Bronchial epithelial cell (primary cell): ENCODE measurements around the gene GSS. TPM values are rescaled to one million over a fixed set of nuclear protein-coding genes. Genes with fewer than 3 reads are reported as not detected.

ENCODE experiments used
- DNase-seq: peaks from one replicate; pipeline ENCODE4 v3.0.0-alpha.2; 2010; ENCODE audit warnings: low read depth
- FAIRE-seq: peaks from 2 replicates; lab custom pipeline; 2011; peaks lifted over from hg19 to GRCh38; lab: Jason Lieb, UNC
- H3K27me3 ChIP-seq: 2 replicates; pipeline ENCODE4 v1.5.1; 2011; ENCODE audit warnings: low read length; ENCODE audit not compliant: control insufficient read depth, insufficient read depth
- H3K36me3 ChIP-seq: 2 replicates; pipeline ENCODE4 v1.5.1; 2011; ENCODE audit warnings: low read length; ENCODE audit not compliant: control insufficient read depth, insufficient read depth
- H3K4me3 ChIP-seq: 2 replicates; pipeline ENCODE4 v1.5.1; 2011; ENCODE audit warnings: mild to moderate bottlenecking, low read depth, low read length, control low read depth
- total RNA-seq: library from RNA; depleted of rRNA; stranded (reverse); fragments of >200 nt; gene quantifications from 2 replicates; pipeline ENCODE4 v1.2.1, GENCODE V29; 2014
- TF ChIP-seq, protein P1 (sequence below): IDR thresholded peaks from 2 replicates; pipeline ENCODE4 v1.5.1; 2011; ENCODE audit warnings: mild to moderate bottlenecking, moderate library complexity, low read length, control low read depth, inconsistent platforms; ENCODE audit not compliant: insufficient read depth, severe bottlenecking

The GSS gene
- total RNA-seq, 1 donor from 2014 or later = 105 TPM

DNA sequence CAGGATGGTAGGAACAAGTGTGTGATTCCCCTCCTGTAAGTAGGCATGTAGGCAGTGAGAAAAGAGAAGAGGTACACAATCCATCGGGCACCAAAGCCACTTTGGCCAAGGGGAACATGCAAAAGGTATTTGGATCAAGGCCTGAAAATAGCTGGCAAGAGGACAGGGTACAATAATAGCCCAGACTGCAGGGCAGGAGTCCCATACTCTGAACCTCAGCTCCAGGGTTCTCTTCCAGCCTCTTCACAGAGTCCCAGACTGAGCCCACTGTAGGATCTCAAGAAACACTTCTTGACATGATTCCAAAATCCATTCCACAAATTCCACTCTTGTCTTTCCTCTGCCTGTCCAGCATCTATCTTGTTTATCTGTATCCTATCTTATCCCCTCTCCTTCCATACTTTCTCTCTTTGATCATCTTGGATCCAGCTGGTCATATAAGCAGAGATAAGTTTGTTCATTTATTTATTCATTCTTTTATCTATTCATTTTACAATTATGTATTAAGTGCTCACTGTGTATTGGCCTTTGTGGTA, 59.5 kb downstream of the GSS start:
- no peaks in the 10 kb centered on the region for H3K36me3 ChIP-seq
- no peaks in the 10 kb centered on the region for H3K27me3 ChIP-seq
- DNase-seq (no peak), FAIRE-seq (no peak)
- TF ChIP-seq, protein P1, sequence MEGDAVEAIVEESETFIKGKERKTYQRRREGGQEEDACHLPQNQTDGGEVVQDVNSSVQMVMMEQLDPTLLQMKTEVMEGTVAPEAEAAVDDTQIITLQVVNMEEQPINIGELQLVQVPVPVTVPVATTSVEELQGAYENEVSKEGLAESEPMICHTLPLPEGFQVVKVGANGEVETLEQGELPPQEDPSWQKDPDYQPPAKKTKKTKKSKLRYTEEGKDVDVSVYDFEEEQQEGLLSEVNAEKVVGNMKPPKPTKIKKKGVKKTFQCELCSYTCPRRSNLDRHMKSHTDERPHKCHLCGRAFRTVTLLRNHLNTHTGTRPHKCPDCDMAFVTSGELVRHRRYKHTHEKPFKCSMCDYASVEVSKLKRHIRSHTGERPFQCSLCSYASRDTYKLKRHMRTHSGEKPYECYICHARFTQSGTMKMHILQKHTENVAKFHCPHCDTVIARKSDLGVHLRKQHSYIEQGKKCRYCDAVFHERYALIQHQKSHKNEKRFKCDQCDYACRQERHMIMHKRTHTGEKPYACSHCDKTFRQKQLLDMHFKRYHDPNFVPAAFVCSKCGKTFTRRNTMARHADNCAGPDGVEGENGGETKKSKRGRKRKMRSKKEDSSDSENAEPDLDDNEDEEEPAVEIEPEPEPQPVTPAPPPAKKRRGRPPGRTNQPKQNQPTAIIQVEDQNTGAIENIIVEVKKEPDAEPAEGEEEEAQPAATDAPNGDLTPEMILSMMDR = no peak
- no peak overlapping the region for H3K4me3 ChIP-seq

DNA sequence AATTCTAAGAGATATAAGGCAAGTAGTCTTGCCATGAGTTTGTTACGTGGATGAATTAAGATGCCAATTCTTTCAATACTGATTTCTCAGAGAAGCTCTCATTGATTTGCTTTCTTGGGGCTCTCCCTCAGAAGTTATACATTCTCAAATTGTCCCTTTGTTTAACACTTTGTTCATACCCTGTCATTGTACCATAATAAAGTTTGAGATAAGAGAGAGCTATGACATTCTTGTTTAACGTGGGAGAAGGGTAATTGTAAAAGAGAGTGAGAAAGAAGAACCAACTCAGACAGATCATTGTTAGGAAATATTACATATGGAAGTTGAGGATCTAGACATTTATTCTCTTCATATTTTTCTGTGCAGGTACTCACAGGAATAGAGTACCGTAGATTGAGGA, 60.1 kb downstream of the GSS start:
- H3K36me3 ChIP-seq = no peaks in the 10 kb centered on the region
- no peak for FAIRE-seq

DNA sequence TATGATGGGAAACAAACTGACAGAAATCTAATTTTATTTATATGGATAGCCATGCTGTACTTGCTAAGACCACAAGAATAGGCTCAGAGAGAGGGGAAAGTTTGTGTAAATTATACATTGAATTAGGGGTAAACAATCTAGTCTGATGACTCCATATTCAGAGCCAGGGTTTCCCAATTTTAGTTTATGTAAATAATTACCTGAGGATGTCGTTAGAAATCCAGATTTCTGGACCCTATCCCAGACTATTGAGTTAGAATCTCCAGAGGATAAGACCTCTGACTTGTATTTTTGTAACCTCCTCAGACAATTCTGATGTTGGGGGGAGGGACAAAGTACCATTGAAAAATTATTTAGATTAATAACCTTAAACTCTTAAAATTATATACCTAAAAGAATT, 60.9 kb downstream of the GSS start:
- DNase-seq (no peak), FAIRE-seq (no peak)
- Histone ChIP-seq H3K27me3 (no peaks in the 10 kb centered on the region), H3K36me3 (no peaks in the 10 kb centered on the region), H3K4me3 (no peak overlapping the region)
- TF ChIP-seq, protein P1 = no peak

More for the DNA sequence above, 60.1 kb downstream of the GSS start:
- Histone ChIP-seq H3K27me3 (no peaks in the 10 kb centered on the region), H3K4me3 (no peak overlapping the region)
- no peak for DNase-seq
- TF ChIP-seq, protein P1 = no peak

DNA sequence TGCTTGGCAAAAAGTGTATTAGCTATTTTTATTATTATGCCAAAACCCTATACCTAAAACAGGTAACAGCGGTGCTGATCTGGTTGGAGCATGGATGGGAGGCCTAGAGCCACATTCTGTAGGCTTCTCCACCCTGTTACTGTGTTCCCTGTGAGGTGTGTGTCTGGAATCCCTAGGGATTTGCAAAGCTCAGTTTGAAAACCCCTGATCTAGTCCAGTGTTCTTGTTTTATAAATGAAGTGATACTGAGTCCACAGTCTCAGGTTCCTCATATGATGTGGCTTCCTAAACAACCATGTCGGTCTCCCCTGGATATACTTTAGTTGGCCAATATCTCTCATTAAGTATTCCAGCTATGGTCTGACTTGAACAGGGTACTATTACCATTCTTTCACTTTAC, 62.9 kb downstream of the GSS start:
- Histone ChIP-seq H3K4me3 (no peak overlapping the region), H3K27me3 (no peaks in the 10 kb centered on the region), H3K36me3 (no peaks in the 10 kb centered on the region)
- no peak for FAIRE-seq
- TF ChIP-seq, protein P1 = no peak
- no peak for DNase-seq

DNA sequence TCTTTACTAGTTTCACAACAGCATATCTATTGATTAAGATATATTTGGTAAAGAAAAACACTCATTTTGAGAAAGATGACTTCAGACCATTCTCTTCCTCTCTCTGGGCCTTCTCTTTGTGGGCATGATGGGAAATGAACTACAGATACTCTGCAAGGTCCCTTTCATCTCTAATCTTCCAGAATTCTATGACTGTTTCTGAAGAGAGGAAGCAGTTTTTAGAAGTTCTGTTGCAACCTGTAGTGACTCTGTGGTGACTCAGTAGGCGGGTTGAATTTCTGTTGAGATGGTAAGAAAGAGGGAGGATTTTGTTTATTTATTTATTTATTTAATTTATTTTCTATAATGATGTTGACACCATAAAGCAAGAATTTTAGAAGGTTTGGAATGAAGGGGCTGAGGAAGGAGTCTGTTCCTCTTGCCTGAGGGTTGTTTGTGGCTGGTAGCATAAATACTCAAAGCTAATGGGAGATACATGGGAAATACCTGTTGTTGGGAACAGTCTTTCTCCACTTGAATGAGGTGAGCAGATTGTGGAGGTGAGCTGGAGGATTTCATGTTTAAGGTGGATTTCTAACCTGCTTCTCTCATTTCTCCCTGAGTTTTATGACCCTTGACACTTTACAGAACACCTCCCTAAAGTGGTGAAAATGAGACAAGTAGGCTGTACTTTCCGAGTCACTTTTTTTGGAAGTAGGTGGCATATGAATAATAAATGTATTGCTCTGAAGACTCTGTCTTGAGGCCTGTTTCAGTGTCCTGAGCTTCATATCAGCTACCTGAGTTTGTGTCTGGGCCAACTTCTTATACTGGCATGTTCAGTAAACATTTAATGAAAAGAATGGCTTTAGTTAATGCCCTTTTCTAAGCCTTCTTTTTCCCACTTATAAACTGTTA, 64.2 kb downstream of the GSS start:
- H3K4me3 ChIP-seq = no peak overlapping the region
- TF ChIP-seq, protein P1 = no peak
- H3K36me3 ChIP-seq = no peaks in the 10 kb centered on the region
- DNase-seq = peak; percentile 97
- no peaks in the 10 kb centered on the region for H3K27me3 ChIP-seq
- FAIRE-seq = no peak
